ENCODE data around the gene ZNF628.
A peak's percentile ranks its signal among the peaks of the same experiment; 100 is the strongest.
"Not testable (repeated sequence)": the region's sequence is repeated elsewhere in the genome, so short reads cannot be mapped to it uniquely, and the experiment has no call there.

The ZNF628 gene

DNA sequence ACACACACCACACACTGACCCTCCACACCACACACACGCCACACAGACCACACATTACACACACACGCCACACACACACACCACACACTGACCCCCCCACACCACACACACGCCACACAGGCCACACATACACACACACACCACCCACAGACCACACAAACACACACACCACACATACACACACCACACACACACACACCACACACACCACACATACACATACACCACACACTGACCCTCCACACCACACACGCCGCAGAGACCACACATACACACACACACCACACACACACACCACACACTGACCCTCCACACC lies 28.3 kb upstream of the ZNF628 start:
- DNase-seq; intact Hi-C loops (cut with DNase I): not testable (repeated sequence)

DNA sequence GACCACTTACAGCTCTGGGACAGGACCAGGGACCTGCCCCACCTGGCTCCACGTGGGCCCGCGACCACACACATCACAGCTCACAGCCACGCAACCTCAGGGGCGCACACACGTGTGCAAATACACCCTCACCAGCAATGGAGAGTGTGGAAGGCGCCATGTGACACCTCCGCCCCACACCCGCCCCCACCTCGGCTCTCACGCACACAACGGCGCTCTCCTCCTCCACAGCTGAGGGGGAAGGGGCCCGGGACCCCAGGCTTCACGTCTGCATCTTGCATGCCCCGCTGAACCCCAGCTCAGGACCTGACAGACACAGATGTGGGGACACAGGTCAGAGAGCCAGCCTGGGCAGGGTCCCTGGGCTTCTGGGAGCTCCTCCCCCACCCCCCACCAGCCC lies 26.9 kb upstream of the ZNF628 start:
- DNase-seq = peak in 1 of 10 donors; percentile 67
- intact Hi-C loops (cut with DNase I) = no loop called here

DNA sequence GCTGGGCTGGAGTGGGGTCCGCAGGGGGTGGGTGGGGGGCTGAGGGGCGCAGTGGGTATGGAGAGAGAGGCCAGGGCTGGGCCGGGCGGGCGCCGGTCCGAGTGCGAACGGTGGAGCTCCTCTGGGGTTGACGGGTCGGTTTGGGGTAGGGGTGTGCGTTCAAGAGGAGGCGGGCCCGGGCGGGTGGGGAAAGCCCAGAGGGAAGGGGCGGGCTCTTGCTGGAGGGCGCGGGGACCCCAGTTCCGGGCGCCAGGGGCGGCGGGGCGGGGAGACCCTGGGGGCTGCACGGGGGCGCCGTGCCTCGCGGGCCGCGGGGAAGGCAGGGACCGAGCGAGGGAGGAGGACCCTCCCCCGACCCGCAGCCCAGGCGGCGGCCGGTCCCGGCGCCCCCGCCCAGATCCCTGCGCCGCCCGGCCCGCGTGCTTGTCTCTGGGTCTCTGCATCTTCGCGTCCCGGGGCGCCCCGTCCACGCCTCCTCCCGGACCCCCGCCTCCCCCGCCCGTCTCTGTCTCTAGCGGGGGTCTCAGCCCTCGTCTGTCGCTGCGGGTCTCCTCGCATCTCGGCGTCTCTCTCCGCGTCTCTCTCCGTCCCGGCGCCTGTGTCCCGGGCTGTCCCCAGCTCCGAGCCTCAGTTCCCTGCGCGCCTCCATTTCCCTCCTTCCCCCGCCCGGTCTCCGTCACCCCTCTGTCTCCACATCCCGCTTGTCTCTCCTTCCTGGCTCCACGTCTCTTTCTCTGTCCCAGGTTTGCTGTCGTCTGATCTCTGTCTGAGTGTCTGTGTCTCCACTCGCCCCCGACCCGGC lies 25.1 kb upstream of the ZNF628 start:
- intact Hi-C loops (cut with DNase I) = no loop called here
- peak in 3 of 10 donors; percentile 28 to 55 (median 37) for DNase-seq

DNA sequence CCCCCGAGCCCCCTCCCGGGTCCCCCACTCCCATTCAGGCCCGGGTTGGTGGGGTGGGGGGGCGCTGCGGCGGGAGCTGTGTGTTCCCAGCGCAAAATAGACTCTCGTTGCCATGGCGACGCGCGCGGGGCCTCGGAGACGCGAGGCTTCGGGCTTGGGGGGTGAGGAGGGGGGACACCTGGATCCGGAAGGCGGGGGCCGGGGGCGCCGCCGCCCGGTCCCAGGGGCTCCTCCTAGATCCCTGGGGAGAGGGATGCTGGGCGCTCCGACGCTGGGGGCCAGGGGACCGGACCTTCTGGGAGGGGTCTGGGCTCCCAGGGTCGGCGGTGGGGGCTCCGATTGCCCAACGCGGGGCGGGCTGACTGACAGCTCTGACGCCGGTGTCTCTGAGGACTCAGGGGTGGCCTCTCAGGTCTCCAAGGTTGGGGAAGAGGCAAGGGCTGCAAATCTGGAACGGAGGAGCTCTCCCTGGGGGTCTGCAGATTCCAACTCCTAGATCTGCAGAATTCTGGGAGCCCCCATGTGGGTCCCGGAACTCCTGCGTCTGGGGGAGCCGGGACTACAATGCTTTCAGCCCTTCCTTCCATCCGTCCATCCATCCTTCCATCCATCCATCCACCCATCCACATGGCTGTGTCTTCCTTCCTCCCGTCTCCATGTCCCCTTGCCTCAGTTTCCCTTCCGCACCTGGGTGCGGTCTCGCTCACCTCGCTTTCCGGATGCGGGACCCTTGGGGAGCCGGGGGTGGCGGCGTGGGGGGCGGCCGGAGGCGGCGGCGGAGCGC lies 24.3 kb upstream of the ZNF628 start:
- intact Hi-C loops (cut with DNase I) = no loop called here
- peak in 9 of 10 donors; percentile 56 to 95 (median 71) for DNase-seq

DNA sequence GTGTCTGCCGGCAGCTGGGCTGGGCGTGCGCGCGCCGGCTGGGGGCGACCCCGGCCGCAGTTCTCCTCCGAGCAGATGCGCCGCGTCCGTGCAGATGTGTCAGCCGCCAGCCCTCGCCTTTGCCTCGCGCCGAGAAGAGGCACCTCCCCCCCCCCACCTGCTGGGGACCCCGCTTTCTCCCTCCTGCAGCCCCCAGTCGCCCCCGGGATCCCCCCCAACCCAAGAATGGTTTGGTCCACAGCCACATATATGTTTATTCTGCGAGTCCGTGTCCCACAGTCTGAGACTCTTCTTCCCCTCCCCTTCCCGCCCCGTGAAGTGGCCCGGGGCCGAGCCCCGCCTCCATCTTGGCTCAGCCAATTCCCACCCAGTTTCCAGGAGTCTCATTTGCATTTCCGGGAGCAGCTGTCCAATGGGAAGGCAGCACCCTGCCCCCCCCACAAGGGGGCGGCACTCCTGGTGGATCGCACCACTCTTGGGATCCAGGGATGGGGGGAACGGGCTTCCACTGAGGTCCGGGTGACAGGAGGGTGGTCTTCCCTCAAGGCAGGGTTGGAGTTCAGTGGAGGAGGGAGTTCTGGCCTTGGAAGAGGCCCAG lies 23.6 kb upstream of the ZNF628 start:
- DNase-seq = peak; percentile 93 to 100 (median 95)
- intact Hi-C loops (cut with DNase I) = no loop called here

DNA sequence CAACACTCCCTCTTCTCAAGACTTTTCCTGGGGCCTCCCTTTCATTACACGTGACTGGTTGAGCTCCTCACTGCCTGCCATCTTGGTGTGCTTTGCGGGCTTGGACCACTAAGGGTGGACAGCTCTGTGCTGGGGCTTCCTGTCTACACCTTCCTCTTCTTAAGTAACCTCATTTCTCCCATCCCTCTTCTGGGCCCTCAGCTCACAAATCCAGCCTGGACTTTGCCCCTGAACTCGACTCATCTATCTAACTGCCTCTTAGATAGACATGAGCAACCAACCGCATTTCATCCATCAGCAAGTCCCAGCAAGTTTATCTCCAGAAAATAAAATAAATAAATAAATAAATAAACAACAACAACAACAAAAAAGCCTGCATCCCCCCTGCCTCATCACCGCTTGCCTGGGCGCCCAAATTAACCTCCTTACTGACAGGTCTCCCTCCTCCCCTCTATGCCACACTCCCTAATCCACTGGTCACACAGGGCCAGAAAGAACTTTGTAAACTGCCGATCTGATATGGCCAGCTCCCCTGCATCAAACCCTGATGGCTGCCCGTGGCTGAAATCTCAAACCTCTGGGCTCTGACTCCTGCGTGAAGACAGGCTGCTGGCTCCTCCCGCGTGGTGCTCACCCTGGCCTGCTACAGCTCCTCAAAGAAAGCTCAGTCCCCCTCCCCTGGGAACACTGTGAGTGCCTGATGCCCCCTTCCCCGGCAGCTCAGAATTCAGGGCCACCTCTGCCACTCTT lies 22.7 kb upstream of the ZNF628 start:
- peak in 1 of 10 donors; percentile 80 for DNase-seq
- intact Hi-C loops (cut with DNase I) = no loop called here

DNA sequence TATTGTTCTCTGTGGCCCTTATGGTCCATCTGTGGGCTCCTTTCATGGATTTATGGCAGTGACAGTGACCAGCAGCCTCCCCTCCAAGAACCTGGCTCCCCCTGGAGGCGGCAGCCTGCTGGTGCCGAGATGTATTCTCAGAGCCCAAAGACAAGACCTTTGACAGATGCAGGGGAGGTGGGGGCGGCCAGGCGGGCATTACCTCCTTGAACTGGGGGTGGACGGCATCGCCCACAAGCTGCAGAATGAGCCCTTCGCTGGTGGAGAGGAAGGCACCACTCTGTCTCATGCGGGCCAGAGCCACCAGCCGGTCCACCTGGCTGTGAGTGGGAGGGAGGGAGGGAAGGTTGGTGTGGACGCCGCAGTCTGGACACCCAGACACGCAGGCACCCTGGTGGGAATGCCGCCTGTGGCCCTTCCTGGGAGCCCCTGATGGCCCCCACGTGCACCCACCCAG lies 21.6 kb upstream of the ZNF628 start:
- intact Hi-C loops (cut with DNase I) = no loop called here
- peak in 9 of 10 donors; percentile 60 to 95 (median 70) for DNase-seq

- DNase-seq = peak in 1 of 10 donors; percentile 81
- intact Hi-C loops (cut with DNase I) = no loop called here
Measured at GRCh38 chr19:55455576-55456235, 20.7 kb upstream of the ZNF628 start.

DNA sequence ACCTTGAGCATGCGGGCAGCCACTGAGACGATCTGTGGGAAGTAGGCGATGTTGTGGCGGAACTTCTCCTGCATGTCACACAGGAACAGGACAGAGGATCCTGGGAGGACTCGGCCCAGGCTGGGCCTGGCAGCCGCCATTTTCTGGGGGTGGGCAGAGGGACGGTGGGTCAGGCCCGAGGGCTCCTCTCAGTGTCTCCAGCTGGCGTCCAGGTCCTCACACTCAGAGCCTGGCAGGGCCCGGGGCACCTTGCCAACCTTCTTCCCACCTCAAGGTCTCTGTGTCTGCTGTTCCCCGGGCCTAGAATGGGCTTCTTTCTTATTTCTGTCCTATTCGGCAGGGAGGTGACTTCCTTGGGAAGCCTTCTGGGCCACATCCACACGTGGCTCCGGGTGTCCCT lies 20.1 kb upstream of the ZNF628 start:
- no peak for DNase-seq
- intact Hi-C loops (cut with DNase I) = no loop called here

- intact Hi-C loops (cut with DNase I) = no loop called here
- no peak for DNase-seq
Measured at GRCh38 chr19:55457683-55458457, 18.5 kb upstream of the ZNF628 start.

DNA sequence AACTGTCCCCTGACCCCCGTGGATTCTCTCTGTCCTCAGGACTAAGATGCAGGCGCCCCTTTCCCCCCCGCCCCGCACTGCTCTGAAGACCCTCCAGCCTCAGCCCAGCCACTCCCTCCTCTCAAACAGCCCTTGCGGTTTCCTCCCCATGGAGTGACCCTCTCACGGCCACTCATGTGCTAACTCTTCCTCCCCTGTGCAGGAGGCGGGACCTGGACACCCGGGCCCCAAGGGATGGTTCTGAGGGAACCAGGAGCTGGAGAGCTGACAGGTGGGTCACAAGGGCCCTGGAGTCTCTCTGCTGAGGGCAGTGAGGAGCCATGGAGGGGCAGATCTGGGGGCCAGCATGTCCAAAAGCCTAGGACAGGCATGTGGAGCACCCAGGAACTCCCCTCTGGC lies 16.9 kb upstream of the ZNF628 start:
- no peak for DNase-seq
- intact Hi-C loops (cut with DNase I) = no loop called here

DNA sequence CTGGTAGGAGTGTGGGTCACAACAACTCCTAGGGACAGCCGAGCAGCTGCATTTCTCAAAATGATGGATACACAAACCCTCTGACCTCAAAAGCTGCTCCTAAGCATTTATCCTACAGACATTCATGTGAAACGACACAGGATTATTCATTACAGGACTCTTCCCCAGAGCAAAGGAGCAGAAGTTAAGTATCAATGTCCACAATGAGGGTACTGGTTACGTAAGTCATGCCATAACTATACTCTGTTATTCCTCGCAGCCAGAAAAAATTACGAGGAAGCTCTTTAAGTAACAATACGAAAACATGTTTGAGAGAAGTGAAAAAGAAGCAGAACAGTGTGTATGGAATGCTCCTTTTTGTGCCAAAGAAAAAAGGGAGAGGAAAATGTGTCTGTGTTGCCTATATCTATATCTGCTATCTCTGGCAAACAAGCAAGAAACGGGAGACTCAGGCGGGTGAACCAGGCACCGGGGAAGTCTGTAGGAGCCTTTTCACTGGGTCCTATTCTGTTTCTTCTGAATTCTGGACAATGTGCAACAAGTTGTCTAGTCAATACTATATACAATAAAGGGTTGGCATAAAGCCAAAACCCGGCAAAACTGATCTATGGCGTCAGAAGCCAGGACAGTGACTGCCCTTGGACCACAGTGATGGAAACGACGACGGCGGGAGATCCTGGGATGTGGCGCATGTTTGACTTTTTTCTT lies 16.3 kb upstream of the ZNF628 start:
- intact Hi-C loops (cut with DNase I) = loop anchor here (5.0 kb wide), 1 partner anchor 73 kb away; the partner anchor contains the start of gene RPL28
- no peak for DNase-seq

GRCh38 chr19:55460670-55461258 lies 15.7 kb upstream of the ZNF628 start:
- intact Hi-C loops (cut with DNase I) = loop anchor here (5.0 kb wide), 1 partner anchor 73 kb away; the partner anchor contains the start of gene RPL28
- DNase-seq = peak in 5 of 10 donors; percentile 54 to 92 (median 83)

DNA sequence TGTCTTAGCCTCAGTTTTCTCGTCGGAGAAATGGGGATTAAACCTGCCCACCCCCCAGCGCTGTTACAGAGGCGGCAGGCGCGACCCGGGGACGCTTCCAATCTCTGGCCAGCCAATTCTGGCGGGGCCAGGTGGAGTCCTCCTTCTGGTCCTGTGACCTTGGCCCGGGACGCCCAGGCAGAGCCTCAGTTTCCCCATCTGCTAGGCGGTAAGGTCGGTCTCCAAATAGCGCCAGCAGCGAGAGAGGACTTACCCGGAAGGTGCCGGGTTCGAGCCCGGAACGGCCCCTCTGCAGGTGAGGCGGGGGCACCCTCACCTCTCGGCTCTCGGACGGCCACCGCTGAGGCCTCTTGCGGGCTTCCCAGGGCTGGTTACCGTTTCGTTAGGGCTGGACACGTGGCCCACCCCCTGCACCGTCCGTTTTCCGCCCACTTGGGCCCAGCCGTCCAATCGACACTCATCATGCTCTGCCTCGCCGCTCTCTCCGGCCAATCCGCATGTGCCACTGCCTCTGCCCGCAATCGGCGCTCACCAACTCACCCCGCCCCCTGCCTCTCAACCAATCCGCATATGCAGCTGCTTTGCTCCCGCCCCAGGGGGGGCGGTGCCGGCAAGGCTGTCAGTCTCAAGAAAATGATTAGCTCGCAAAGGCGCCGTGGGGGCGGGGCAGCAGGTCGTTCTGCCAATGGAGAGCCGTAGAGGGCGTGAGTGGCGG lies 15.0 kb upstream of the ZNF628 start, which contains the start of gene ISOC2:
ISOC2 (minus strand) TSS at position 384 of the 715 bp plus-strand sequence. CDS start 5,156 bp downstream, outside the sequence.
- intact Hi-C loops (cut with DNase I) = loop anchor here (5.0 kb wide), 1 partner anchor 74 kb away; the partner anchor contains the start of gene RPL28

GRCh38 chr19:55461974-55462626 lies 14.3 kb upstream of the ZNF628 start:
- no peak for DNase-seq
- intact Hi-C loops (cut with DNase I) = loop anchor here (5.0 kb wide), 1 partner anchor 75 kb away; the partner anchor contains the start of gene RPL28

More for the DNA sequence above, 15.0 kb upstream of the ZNF628 start, which contains the start of gene ISOC2:
- DNase-seq = peak; percentile 100

DNA sequence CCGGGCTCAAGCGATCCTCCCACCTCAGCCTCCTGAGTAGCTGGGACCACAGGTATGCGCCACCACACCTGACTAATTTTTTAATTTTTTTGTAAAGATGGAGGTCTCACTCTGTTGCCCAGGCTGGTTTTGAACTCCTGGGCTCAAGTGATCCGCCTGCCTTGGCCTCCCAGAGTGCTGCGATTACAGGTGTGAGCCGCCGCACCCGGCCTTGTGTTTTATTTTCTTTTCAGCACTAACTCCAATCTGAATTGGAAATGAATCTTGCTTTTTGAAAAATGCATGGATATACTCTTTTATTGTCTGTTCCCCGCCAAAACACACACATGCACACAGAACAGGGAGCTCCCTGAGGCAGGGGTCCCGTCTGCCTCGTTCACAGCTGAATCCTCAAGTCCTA lies 13.7 kb upstream of the ZNF628 start:
- DNase-seq = no peak
- intact Hi-C loops (cut with DNase I) = loop anchor here (5.0 kb wide), 1 partner anchor 75 kb away; the partner anchor contains the start of gene RPL28
